GM21367 (cell line): ENCODE measurements around the gene SAG.
"Not testable (repeated sequence)": the region's sequence is repeated elsewhere in the genome, so short reads cannot be mapped to it uniquely, and the experiment has no call there.

Experiments used
- ATAC-seq: cut with Tn5 transposase; IDR thresholded peaks from one replicate; pipeline ENCODE4 v1.9.1; 2021; ENCODE audit not compliant: unreplicated experiment

SAG gene

GRCh38 chr2:233328922-233329321 is 21.3 kb downstream of the SAG start:
- ATAC-seq, result no peak

- ATAC-seq, result no peak
Measured at GRCh38 chr2:233329489-233330135, 22.0 kb downstream of the SAG start.

GRCh38 chr2:233331536-233331935 is 23.9 kb downstream of the SAG start:
- peak; percentile 83 for ATAC-seq

- no peak for ATAC-seq
Measured at GRCh38 chr2:233332125-233332524, 24.5 kb downstream of the SAG start.

GRCh38 chr2:233334915-233335314 is 27.3 kb downstream of the SAG start:
- ATAC-seq, result no peak

- not testable (repeated sequence) for ATAC-seq
Measured at GRCh38 chr2:233336091-233336490, 28.5 kb downstream of the SAG start.

GRCh38 chr2:233336541-233336940 is 28.9 kb downstream of the SAG start:
- ATAC-seq, result no peak

- no peak for ATAC-seq
Measured at GRCh38 chr2:233338046-233338445, 30.4 kb downstream of the SAG start.

GRCh38 chr2:233338812-233339368 is 31.3 kb downstream of the SAG start:
- no peak for ATAC-seq

GRCh38 chr2:233339427-233339826 is 31.8 kb downstream of the SAG start:
- ATAC-seq, result no peak

GRCh38 chr2:233341296-233341695 is 33.7 kb downstream of the SAG start:
- ATAC-seq, result no peak

GRCh38 chr2:233342301-233342700 is 34.7 kb downstream of the SAG start:
- no peak for ATAC-seq

- ATAC-seq, result no peak
Measured at GRCh38 chr2:233343171-233343705, 35.6 kb downstream of the SAG start.

- ATAC-seq, result no peak
Measured at GRCh38 chr2:233346376-233346775, 38.8 kb downstream of the SAG start.

GRCh38 chr2:233346930-233347329 is 39.3 kb downstream of the SAG start:
- no peak for ATAC-seq

- peak; percentile 52 for ATAC-seq
Measured at GRCh38 chr2:233349005-233349998, 41.7 kb downstream of the SAG start.

GRCh38 chr2:233350708-233351107 is 43.1 kb downstream of the SAG start:
- ATAC-seq, result no peak

- ATAC-seq, result no peak
Measured at GRCh38 chr2:233351423-233351822, 43.8 kb downstream of the SAG start.

- no peak for ATAC-seq
Measured at GRCh38 chr2:233352141-233352842, 44.7 kb downstream of the SAG start.

GRCh38 chr2:233353101-233353768 is 45.6 kb downstream of the SAG start:
- ATAC-seq, result no peak
